ENCODE data around the gene EDA. TPM values are rescaled to one million over a fixed set of nuclear protein-coding genes. Genes with fewer than 3 reads are reported as not detected.

The EDA gene
- total RNA-seq, 1 experiment from 2014 or later: 5.2 TPM

GRCh38 chrX:69914781-69915180 lies 298.9 kb downstream of the EDA start:
- TF ChIP-seq CEBPB (IDR thresholded peaks at IDR 0.05; ENCODE audit: low read depth): no peak
- no peak for TF ChIP-seq JUND (IDR thresholded peaks at IDR 0.05)
- no peak for TF ChIP-seq SIN3A (IDR thresholded peaks at IDR 0.05; ENCODE audit: low read depth)
- TF ChIP-seq ZBTB33 (IDR thresholded peaks at IDR 0.05; ENCODE audit: extremely low read depth, insufficient replicate concordance, low read length): no peak
- no peak for TF ChIP-seq CBX3 (IDR thresholded peaks at IDR 0.05; ENCODE audit: low read depth)
- TF ChIP-seq SP1 (IDR thresholded peaks at IDR 0.05; ENCODE audit: low read depth): no peak
- no peak for TF ChIP-seq ZFX (IDR thresholded peaks at IDR 0.05)
- no peak for TF ChIP-seq FOSL1 (IDR thresholded peaks at IDR 0.05; ENCODE audit: low read depth)
- TF ChIP-seq MAX (IDR thresholded peaks at IDR 0.05): no peak
- TF ChIP-seq EGR1 (IDR thresholded peaks at IDR 0.05; ENCODE audit: low read depth): no peak
- no peak for TF ChIP-seq POLR2AphosphoS5 (IDR thresholded peaks at IDR 0.05; ENCODE audit: low read depth, low read length)
- BruUV-seq (replicated peaks): no TSS peak
- intact Hi-C loops (cut with micrococcal nuclease): no loop called here
- Histone ChIP-seq H3K4me3 (replicated peaks in 1 of 2; ENCODE audit: low read depth in 1 of 2, low read length in 2 of 2) (no peak overlapping the region), H4K20me1 (ENCODE audit: insufficient read depth) (no peaks in the 10 kb centered on the region), H3K4me1 (ENCODE audit: control insufficient read depth in 1 of 2, insufficient read depth in 2 of 2, low read length in 2 of 2) (no peaks in the 10 kb centered on the region), H3K27me3 (ENCODE audit: insufficient read depth, low read length) (no peaks in the 10 kb centered on the region), H3K79me2 (ENCODE audit: insufficient read depth, low read length) (no peaks in the 10 kb centered on the region), H3K4me2 (ENCODE audit: low read length) (no peak overlapping the region), H3K9ac (ENCODE audit: low read length) (no peak overlapping the region), H3K9me2 (ENCODE audit: insufficient read depth) (no peaks in the 10 kb centered on the region), H3K36me3 (ENCODE audit: control insufficient read depth in 1 of 2, insufficient read depth in 2 of 2, low read length in 2 of 2) (no peaks in the 10 kb centered on the region), H3K27ac (ENCODE audit: low read depth, low read length) (no peak overlapping the region), H3K9me3 (ENCODE audit: control insufficient read depth in 1 of 2, insufficient read depth in 1 of 2, low read depth in 1 of 2, low read length in 2 of 2) (no peaks in the 10 kb centered on the region), H2AFZ (ENCODE audit: low read depth, low read length, poor library complexity, severe bottlenecking) (no peak overlapping the region)
- ATAC-seq: no peak
- POLR2A ChIA-PET: no interaction called here
- no peak for DNase-seq (ENCODE audit: low read depth, low spot score)
- RAD21 ChIA-PET (ENCODE audit: low non-redundant PET in 1 of 2, low total read pairs in 2 of 2, uncharacterized antibody in 2 of 2, unreplicated experiment in 2 of 2): no interaction called here
- CTCF ChIA-PET: no interaction called here

GRCh38 chrX:69919749-69920148 lies 303.8 kb downstream of the EDA start:
- Histone ChIP-seq H3K4me1 (ENCODE audit: control insufficient read depth in 1 of 2, insufficient read depth in 2 of 2, low read length in 2 of 2) (no peaks in the 10 kb centered on the region), H3K27me3 (ENCODE audit: insufficient read depth, low read length) (no peaks in the 10 kb centered on the region), H3K9me3 (ENCODE audit: control insufficient read depth in 1 of 2, insufficient read depth in 1 of 2, low read depth in 1 of 2, low read length in 2 of 2) (no peaks in the 10 kb centered on the region), H3K27ac (ENCODE audit: low read depth, low read length) (no peak overlapping the region), H4K20me1 (ENCODE audit: insufficient read depth) (no peaks in the 10 kb centered on the region), H3K9me2 (ENCODE audit: insufficient read depth) (no peaks in the 10 kb centered on the region), H3K4me3 (replicated peaks in 1 of 2; ENCODE audit: low read depth in 1 of 2, low read length in 2 of 2) (no peak overlapping the region), H3K4me2 (ENCODE audit: low read length) (no peak overlapping the region), H3K79me2 (ENCODE audit: insufficient read depth, low read length) (no peaks in the 10 kb centered on the region), H2AFZ (ENCODE audit: low read depth, low read length, poor library complexity, severe bottlenecking) (no peak overlapping the region), H3K36me3 (ENCODE audit: control insufficient read depth in 1 of 2, insufficient read depth in 2 of 2, low read length in 2 of 2) (no peaks in the 10 kb centered on the region), H3K9ac (ENCODE audit: low read length) (no peak overlapping the region)
- ATAC-seq: no peak
- ChIA-PET POLR2A (no interaction called here), CTCF (no interaction called here), RAD21 (ENCODE audit: low non-redundant PET in 1 of 2, low total read pairs in 2 of 2, uncharacterized antibody in 2 of 2, unreplicated experiment in 2 of 2) (no interaction called here)
- DNase-seq (ENCODE audit: low read depth, low spot score): no peak
- intact Hi-C loops (cut with micrococcal nuclease): no loop called here
- no TSS peak for BruUV-seq (replicated peaks)
- TF ChIP-seq JUND (IDR thresholded peaks at IDR 0.05) (no peak), YY1 (IDR thresholded peaks at IDR 0.05; ENCODE audit: extremely low read depth, insufficient replicate concordance, low read depth, low read length) (no peak), FOSL1 (IDR thresholded peaks at IDR 0.05; ENCODE audit: low read depth) (no peak), CTCF (IDR thresholded peaks at IDR 0.05 in 2 of 3, conservative IDR thresholded peaks at IDR 0.05 in 1 of 3; ENCODE audit: borderline replicate concordance in 1 of 3, insufficient read depth in 1 of 3, low read depth in 2 of 3, low read length in 2 of 3) (no peak), TCF7L2 (IDR thresholded peaks at IDR 0.05; ENCODE audit: borderline replicate concordance, extremely low read depth, insufficient read depth, insufficient read length) (no peak), POLR2AphosphoS5 (IDR thresholded peaks at IDR 0.05; ENCODE audit: low read depth, low read length) (no peak), EZH2 (IDR thresholded peaks at IDR 0.05) (no peak), RAD21 (IDR thresholded peaks at IDR 0.05; ENCODE audit: low read depth) (no peak), ATF3 (IDR thresholded peaks at IDR 0.05) (no peak), EGR1 (IDR thresholded peaks at IDR 0.05; ENCODE audit: low read depth) (no peak)
